Upper lobe of left lung (tissue), 6 donors: ENCODE data around the gene GOLGA6L9. TPM values are rescaled to one million over a fixed set of nuclear protein-coding genes. Genes with fewer than 3 reads are reported as not detected.
"Not testable (repeated sequence)": the region's sequence is repeated elsewhere in the genome, so short reads cannot be mapped to it uniquely, and the experiment has no call there.

Experiments used
- ATAC-seq, 2 donors: fragments of 200-7000 bp; cut with Tn5 transposase; one replicate each; pipeline ENCODE4 v1.9.1; 2022; ENCODE audit warnings: mild to moderate bottlenecking in 2 of 2, moderate library complexity in 2 of 2; ENCODE audit not compliant: low FRiP score in 2 of 2
- DNase-seq, 2 donors: peaks; one replicate each; pipeline ENCODE4 v3.0.0-alpha.2; 2019 to 2020
- H3K27ac ChIP-seq, 4 donors: fragments of 200-600 bp; sonication (generic); one replicate each; pipeline ENCODE4 v1.5.1; 2016 to 2019
- H3K27me3 ChIP-seq, 4 donors: fragments of 200-600 bp; sonication (generic); one replicate each; pipeline ENCODE4 v1.5.1; 2017 to 2019
- H3K36me3 ChIP-seq, 4 donors: fragments of 200-600 bp; sonication (generic); one replicate each; pipeline ENCODE4 v1.5.1; 2016 to 2019
- H3K4me1 ChIP-seq, 4 donors: fragments of 200-600 bp; sonication (generic); one replicate each; pipeline ENCODE4 v1.5.1; 2018 to 2019
- H3K4me3 ChIP-seq, 4 donors: fragments of 200-600 bp; sonication (generic); one replicate each; pipeline ENCODE4 v1.5.1; 2017 to 2019; ENCODE audit warnings: mild to moderate bottlenecking in 2 of 4, moderate library complexity in 1 of 4
- H3K9me3 ChIP-seq, 4 donors: fragments of 200-600 bp; sonication (generic); one replicate each; pipeline ENCODE4 v1.5.1; 2018 to 2019
- CTCF ChIP-seq, 6 experiments: fragments of 450-650 bp in 4 of 6; fragments of 200-600 bp in 2 of 6; sonication (generic) in 2 of 6; IDR thresholded peaks; one replicate each; pipeline ENCODE4 v1.5.1; 2016 to 2019; ENCODE audit warnings: antibody characterized with exemption in 6 of 6
- EP300 ChIP-seq, 4 donors: sonication (generic); formaldehyde crosslinking; IDR thresholded peaks; one replicate each; pipeline ENCODE4 v1.5.1; 2017; ENCODE audit warnings: antibody characterized with exemption in 4 of 4, control low read depth in 2 of 4
- POLR2A ChIP-seq, 4 donors: fragments of 450-650 bp; IDR thresholded peaks; one replicate each; pipeline ENCODE4 v1.5.1; 2016 to 2017; ENCODE audit warnings: antibody characterized with exemption in 4 of 4, mild to moderate bottlenecking in 2 of 4
- POLR2AphosphoS5 ChIP-seq, 2 donors: sonication (generic); formaldehyde crosslinking; IDR thresholded peaks; one replicate each; pipeline ENCODE4 v1.5.1; 2017; ENCODE audit warnings: antibody characterized with exemption in 2 of 2
- WGBS, 2 donors: methylation state at CpG; one replicate each; pipeline ENCODE4 v1.1.5; 2017 to 2018; 5-methylcytosine and 5-hydroxymethylcytosine counted together
- total RNA-seq, 6 donors: library from RNA; depleted of rRNA in 4 of 6; stranded (reverse); fragments of >200 nt in 4 of 6; gene quantifications; one replicate each; pipeline versions ENCODE4 v1.1.0 to v1.2.1, GENCODE V29; 2016 to 2021
- donor health status: DM: no; HTN: no; CAD: no; lungs with moderate emphysema.
- donor health status: DM: no; HTN: yes; CAD: no; lungs with severe emphysema.

The GOLGA6L9 gene
- 10 to 100 TPM in 2 of 6 donors, 1 to 10 TPM in 4; 2.9 to 83.8 (median 6.3) TPM for total RNA-seq

- WGBS, 2 donors, result 95 to 99% methylated on average over 5 to 7 of the region's 9 CpGs
Observed at GRCh38 chr15:82429693-82430092, at the start of gene GOLGA6L9. GOLGA6L9 (plus strand) TSS chr15:82429816; CDS start chr15:82430080, 264 bp downstream.

GRCh38 chr15:82381330-82381955 lies 48.2 kb upstream of the GOLGA6L9 start:
- H3K4me3 ChIP-seq, DNase-seq, H3K9me3 ChIP-seq, H3K27ac ChIP-seq, H3K27me3 ChIP-seq, ATAC-seq, H3K4me1 ChIP-seq, H3K36me3 ChIP-seq: not testable (repeated sequence)
- 80 to 82% methylated on average over 9 to 10 of the region's 11 CpGs for WGBS, 2 donors

More at GRCh38 chr15:82429693-82430092, at the start of gene GOLGA6L9:
- ATAC-seq, H3K4me3 ChIP-seq, H3K9me3 ChIP-seq, H3K36me3 ChIP-seq, H3K4me1 ChIP-seq, H3K27me3 ChIP-seq, H3K27ac ChIP-seq: not testable (repeated sequence)
- peak in 1 of 2 donors; percentile 3 for DNase-seq

GRCh38 chr15:82387209-82387608 lies 42.4 kb upstream of the GOLGA6L9 start:
- H3K36me3 ChIP-seq, DNase-seq, H3K27me3 ChIP-seq, ATAC-seq, H3K9me3 ChIP-seq, H3K4me1 ChIP-seq, H3K4me3 ChIP-seq, H3K27ac ChIP-seq: not testable (repeated sequence)

GRCh38 chr15:82390152-82390551 lies 39.5 kb upstream of the GOLGA6L9 start:
- not testable (repeated sequence) for H3K4me1 ChIP-seq, DNase-seq, H3K27me3 ChIP-seq, ATAC-seq, H3K27ac ChIP-seq, H3K4me3 ChIP-seq, H3K9me3 ChIP-seq, H3K36me3 ChIP-seq
- WGBS, 2 donors, result 81 to 86% methylated on average over 3 of the region's 3 CpGs

- not testable (repeated sequence) for H3K4me1 ChIP-seq, ATAC-seq, H3K9me3 ChIP-seq, DNase-seq, H3K4me3 ChIP-seq, H3K36me3 ChIP-seq, H3K27ac ChIP-seq, H3K27me3 ChIP-seq
- WGBS, 2 donors, result 94 to 100% methylated on average over 1 of the region's 1 CpG
Observed at GRCh38 chr15:82392077-82392476, 37.5 kb upstream of the GOLGA6L9 start.

GRCh38 chr15:82393671-82394070 lies 35.9 kb upstream of the GOLGA6L9 start:
- WGBS, 2 donors, result 95 to 97% methylated on average over 4 of the region's 4 CpGs
- Histone ChIP-seq H3K27me3 (no peaks in the 10 kb centered on the region), H3K4me1 (no peaks in the 10 kb centered on the region), H3K4me3 (no peak overlapping the region), H3K27ac (no peak overlapping the region), H3K36me3 (no peaks in the 10 kb centered on the region), H3K9me3 (no peaks in the 10 kb centered on the region)
- TF ChIP-seq EP300 (IDR thresholded peaks at IDR 0.05) (no peak), CTCF (IDR thresholded peaks at IDR 0.05) (no peak), POLR2AphosphoS5 (IDR thresholded peaks at IDR 0.05) (no peak), POLR2A (IDR thresholded peaks at IDR 0.05) (no peak)
- ATAC-seq (no peak), DNase-seq (no peak)

GRCh38 chr15:82395788-82396187 lies 33.8 kb upstream of the GOLGA6L9 start:
- H3K36me3 ChIP-seq, ATAC-seq, H3K9me3 ChIP-seq, H3K27me3 ChIP-seq, H3K4me3 ChIP-seq, H3K4me1 ChIP-seq, H3K27ac ChIP-seq, DNase-seq: not testable (repeated sequence)
- 68 to 97% methylated on average over 1 to 3 of the region's 4 CpGs for WGBS, 2 donors

- TF ChIP-seq EP300 (IDR thresholded peaks at IDR 0.05) (no peak), POLR2AphosphoS5 (IDR thresholded peaks at IDR 0.05) (no peak), CTCF (IDR thresholded peaks at IDR 0.05) (no peak), POLR2A (IDR thresholded peaks at IDR 0.05) (no peak)
- DNase-seq, result no peak
- 88 to 89% methylated on average over 3 of the region's 3 CpGs for whole genome bisulfite sequencing, 2 donors
Observed at GRCh38 chr15:82397817-82398216, 31.8 kb upstream of the GOLGA6L9 start.

More at GRCh38 chr15:82397817-82398216, 31.8 kb upstream of the GOLGA6L9 start:
- Histone ChIP-seq H3K4me1 (no peaks in the 10 kb centered on the region), H3K27me3 (no peaks in the 10 kb centered on the region), H3K9me3 (no peaks in the 10 kb centered on the region), H3K4me3 (no peak overlapping the region), H3K36me3 (no peaks in the 10 kb centered on the region), H3K27ac (no peak overlapping the region)
- ATAC-seq, result no peak
